HEK293T (cell line): ENCODE results near the gene CCL4L2.

Experiments
- ARNT ChIP-seq: fragments of 450-650 bp; IDR thresholded peaks from 2 replicates; pipeline ENCODE4 v1.6.1; 2017; ENCODE audit warnings: mild to moderate bottlenecking
- BHLHE40 ChIP-seq: fragments of 450-650 bp; IDR thresholded peaks from 2 replicates; pipeline ENCODE4 v1.6.1; 2016; ENCODE audit warnings: mild to moderate bottlenecking, moderate library complexity, borderline replicate concordance
- ELF4 ChIP-seq: fragments of 450-650 bp; IDR thresholded peaks from 2 replicates; pipeline ENCODE4 v1.6.1; 2017; ENCODE audit warnings: antibody characterized with exemption
- FOXA1 ChIP-seq: fragments of 450-650 bp; IDR thresholded peaks from 2 replicates; pipeline ENCODE4 v1.6.1; 2016; ENCODE audit warnings: mild to moderate bottlenecking
- FOXK2 ChIP-seq: fragments of 450-650 bp; IDR thresholded peaks from 2 replicates; pipeline ENCODE4 v1.6.1; 2016; ENCODE audit warnings: mild to moderate bottlenecking
- HDGF ChIP-seq: fragments of 450-650 bp; IDR thresholded peaks from 2 replicates; pipeline ENCODE4 v1.6.1; 2017; ENCODE audit warnings: antibody characterized with exemption, borderline replicate concordance
- NFRKB ChIP-seq: fragments of 450-650 bp; IDR thresholded peaks from 2 replicates; pipeline ENCODE4 v1.6.1; 2016; ENCODE audit warnings: mild to moderate bottlenecking, moderate library complexity
- SP1 ChIP-seq: fragments of 450-650 bp; IDR thresholded peaks from 2 replicates; pipeline ENCODE4 v1.6.1; 2017
- SUZ12 ChIP-seq: fragments of 450-650 bp; IDR thresholded peaks from 2 replicates; pipeline ENCODE4 v1.6.1; 2016; ENCODE audit warnings: mild to moderate bottlenecking
- TARDBP ChIP-seq: fragments of 450-650 bp; IDR thresholded peaks from 2 replicates; pipeline ENCODE4 v1.6.1; 2016
- ZNF384 ChIP-seq: fragments of 450-650 bp; IDR thresholded peaks from 2 replicates; pipeline ENCODE4 v1.6.1; 2016

- no peak for TF ChIP-seq FOXA1
- TF ChIP-seq ELF4: no peak
- no peak for TF ChIP-seq ARNT
- no peak for TF ChIP-seq HDGF
- TF ChIP-seq TARDBP: no peak
- no peak for TF ChIP-seq BHLHE40
- TF ChIP-seq ZNF384: no peak
- TF ChIP-seq FOXK2: no peak
- no peak for TF ChIP-seq SUZ12
- TF ChIP-seq SP1: no peak
- no peak for TF ChIP-seq NFRKB
Observed at GRCh38 chr17:36196131-36196486, 14.8 kb upstream of the CCL4L2 start.
